HUDEP-2 (cell line): ENCODE results near the gene PAPPA2.

Experiments
- DNase-seq, 76 experiments: peaks; one replicate each; lab custom pipeline; 2025; ENCODE audit not compliant: unreplicated experiment in 76 of 76; lab: John Stamatoyannopoulos, UW

The PAPPA2 gene

GRCh38 chr1:176880955-176881595, 418.1 kb downstream of the PAPPA2 start:
- peak in 42 of 76 experiments; percentile 1 to 55 (median 18) for DNase-seq

GRCh38 chr1:176884286-176884685, 421.3 kb downstream of the PAPPA2 start:
- DNase-seq, result no peak

- DNase-seq, result no peak
These were observed 421.9 kb downstream of the PAPPA2 start for GRCh38 chr1:176884911-176885310.

GRCh38 chr1:176885341-176885740, 422.4 kb downstream of the PAPPA2 start:
- no peak for DNase-seq

- DNase-seq, result no peak
These were observed 422.8 kb downstream of the PAPPA2 start for GRCh38 chr1:176885751-176886150.

GRCh38 chr1:176888471-176889032, 425.6 kb downstream of the PAPPA2 start:
- no peak for DNase-seq

- no peak for DNase-seq
These were observed 430.8 kb downstream of the PAPPA2 start for GRCh38 chr1:176893625-176894352.

- no peak for DNase-seq
These were observed 431.5 kb downstream of the PAPPA2 start for GRCh38 chr1:176894450-176894849.
